ENCODE results near the gene TMTC1.
A peak's percentile ranks its signal among the peaks of the same experiment; 100 is the strongest.
"Not testable (repeated sequence)": the region's sequence is repeated elsewhere in the genome, so short reads cannot be mapped to it uniquely, and the experiment has no call there.

TMTC1 gene

GRCh38 chr12:29563636-29564035 lies 220.1 kb downstream of the TMTC1 start:
- DNase-seq, result no peak

GRCh38 chr12:29563071-29563470 lies 220.7 kb downstream of the TMTC1 start:
- DNase-seq, result no peak

GRCh38 chr12:29562110-29562804 lies 221.5 kb downstream of the TMTC1 start:
- no peak for DNase-seq

- no peak for DNase-seq
These were observed 222.1 kb downstream of the TMTC1 start for GRCh38 chr12:29561664-29562071.

- no peak for DNase-seq
These were observed 224.5 kb downstream of the TMTC1 start for GRCh38 chr12:29559198-29559597.

GRCh38 chr12:29556363-29556762 lies 227.4 kb downstream of the TMTC1 start:
- DNase-seq, result no peak

- DNase-seq, result not testable (repeated sequence)
These were observed 228.3 kb downstream of the TMTC1 start for GRCh38 chr12:29555451-29555850.

GRCh38 chr12:29552994-29553748 lies 230.6 kb downstream of the TMTC1 start:
- no peak for DNase-seq

GRCh38 chr12:29552324-29552927 lies 231.3 kb downstream of the TMTC1 start:
- peak; percentile 32 for DNase-seq

- DNase-seq, result no peak
These were observed 231.9 kb downstream of the TMTC1 start for GRCh38 chr12:29551812-29552211.

- no peak for DNase-seq
These were observed 235.9 kb downstream of the TMTC1 start for GRCh38 chr12:29547864-29548263.

- no peak for DNase-seq
These were observed 236.6 kb downstream of the TMTC1 start for GRCh38 chr12:29547151-29547632.

GRCh38 chr12:29546000-29546399 lies 237.7 kb downstream of the TMTC1 start:
- no peak for DNase-seq

GRCh38 chr12:29545102-29545467 lies 238.7 kb downstream of the TMTC1 start:
- DNase-seq, result no peak

GRCh38 chr12:29544428-29545101 lies 239.2 kb downstream of the TMTC1 start:
- no peak for DNase-seq

GRCh38 chr12:29543036-29543435 lies 240.7 kb downstream of the TMTC1 start:
- no peak for DNase-seq

- DNase-seq, result no peak
These were observed 246.4 kb downstream of the TMTC1 start for GRCh38 chr12:29537298-29537697.

- no peak for DNase-seq
These were observed 248.8 kb downstream of the TMTC1 start for GRCh38 chr12:29534935-29535334.

GRCh38 chr12:29533815-29534489 lies 249.8 kb downstream of the TMTC1 start:
- DNase-seq, result no peak

GRCh38 chr12:29531471-29531870 lies 252.3 kb downstream of the TMTC1 start:
- DNase-seq, result no peak

- no peak for DNase-seq
These were observed 253.3 kb downstream of the TMTC1 start for GRCh38 chr12:29530436-29530835.

- DNase-seq, result no peak
These were observed 255.6 kb downstream of the TMTC1 start for GRCh38 chr12:29528161-29528560.

- no peak for DNase-seq
These were observed 261.8 kb downstream of the TMTC1 start for GRCh38 chr12:29521951-29522350.
